HK-2 (cell line): ENCODE data around the gene MYL9.
A peak's percentile ranks its signal among the peaks of the same experiment; 100 is the strongest.

Experiments
- DNase-seq: peaks from one replicate; pipeline ENCODE4 v3.0.0-alpha.2; 2018; ENCODE audit not compliant: unreplicated experiment

Gene MYL9

DNA sequence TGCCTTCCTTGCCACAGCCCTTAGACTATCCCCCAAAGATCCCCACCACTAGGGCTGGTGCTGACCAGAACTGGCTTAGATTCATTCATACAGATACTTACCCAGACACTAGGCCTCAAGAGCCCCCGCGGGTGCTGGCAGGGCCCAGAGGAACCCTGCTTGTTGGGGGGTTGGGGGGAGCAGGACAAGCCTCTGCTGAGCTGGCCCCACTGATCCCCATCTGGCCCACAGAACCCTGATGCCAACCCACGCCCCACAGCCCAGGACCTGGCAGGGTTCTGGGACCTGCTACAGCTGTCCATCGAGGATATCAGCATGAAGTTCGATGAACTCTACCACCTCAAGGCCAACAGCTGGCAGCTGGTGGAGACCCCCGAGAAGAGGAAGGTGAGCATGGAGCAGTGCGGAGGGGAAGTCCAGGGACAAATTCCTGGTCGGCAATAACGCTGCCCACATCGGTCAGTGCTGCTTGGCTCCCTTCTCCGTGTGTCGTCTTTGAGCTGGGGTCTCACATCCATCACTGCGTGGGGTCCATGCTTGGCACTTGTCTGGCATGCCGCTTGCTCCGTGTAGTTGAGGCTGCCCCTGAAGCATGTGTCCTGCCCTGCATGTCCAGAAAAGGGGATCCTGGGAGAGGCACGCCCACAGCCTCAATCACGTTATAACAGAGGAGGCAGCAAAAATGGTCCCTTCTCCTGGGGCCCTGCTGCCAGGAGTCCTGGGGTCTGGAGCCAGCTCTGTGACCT is 15.5 kb upstream of the MYL9 start:
- DNase-seq = no peak

DNA sequence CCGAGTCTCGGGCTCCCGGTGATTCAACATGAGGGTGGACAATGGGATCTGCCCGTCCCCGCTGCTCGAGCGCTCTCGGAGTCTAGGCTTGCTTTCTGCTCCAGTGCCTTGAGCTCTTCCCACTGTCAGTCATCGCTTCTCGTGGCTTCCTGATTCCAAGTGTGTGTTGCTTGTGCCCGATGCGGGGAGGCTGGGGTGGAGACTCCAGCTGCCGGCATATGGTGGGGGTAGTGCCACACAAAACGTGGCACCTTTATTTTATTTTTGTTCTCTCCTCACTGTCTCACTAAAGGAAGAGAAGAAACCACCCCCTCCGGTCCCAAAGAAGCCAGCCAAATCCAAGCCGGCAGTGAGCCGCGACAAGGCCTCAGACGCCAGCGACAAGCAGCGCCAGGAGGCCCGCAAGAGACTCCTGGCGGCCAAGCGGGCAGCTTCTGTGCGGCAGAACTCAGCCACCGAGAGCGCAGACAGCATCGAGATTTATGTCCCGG is 14.8 kb upstream of the MYL9 start:
- DNase-seq = peak; percentile 49

DNA sequence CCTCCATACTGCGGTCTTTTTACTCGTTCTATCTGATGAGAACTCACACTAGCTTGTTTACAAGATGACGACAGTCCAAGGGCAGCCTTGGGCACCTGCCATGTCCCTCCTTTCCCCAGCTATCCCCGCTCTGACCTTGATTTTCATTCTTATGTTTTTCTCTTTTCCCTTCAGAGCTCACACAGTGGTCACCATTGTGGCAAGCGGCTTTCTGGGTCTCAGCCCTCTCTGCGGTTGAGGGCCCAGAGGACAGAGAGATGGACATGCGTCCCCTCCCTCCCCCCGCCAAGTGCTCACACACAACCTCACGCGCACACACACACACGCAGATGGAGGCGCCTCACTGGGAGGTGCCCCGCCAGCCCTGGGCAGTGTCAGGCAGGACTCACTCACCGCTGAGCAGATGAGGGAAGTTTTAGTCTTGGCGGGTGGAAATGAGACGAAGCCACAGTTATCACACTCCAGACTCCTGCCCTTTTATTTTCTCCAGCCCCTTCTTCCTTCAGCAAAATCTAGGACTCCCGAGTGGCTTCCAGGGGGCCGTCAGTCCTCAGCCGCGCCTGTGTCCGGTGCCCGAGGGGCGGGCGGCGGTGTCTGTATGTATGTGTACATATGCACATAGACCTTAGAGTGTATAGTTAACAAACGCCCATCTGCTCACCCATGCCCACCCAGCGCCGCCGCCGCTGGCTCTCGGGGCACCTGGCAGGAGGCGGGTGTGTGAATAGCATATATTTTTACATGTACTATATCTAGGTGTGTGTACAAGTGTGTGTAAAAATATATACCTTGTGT is 13.8 kb upstream of the MYL9 start:
- DNase-seq = no peak

DNA sequence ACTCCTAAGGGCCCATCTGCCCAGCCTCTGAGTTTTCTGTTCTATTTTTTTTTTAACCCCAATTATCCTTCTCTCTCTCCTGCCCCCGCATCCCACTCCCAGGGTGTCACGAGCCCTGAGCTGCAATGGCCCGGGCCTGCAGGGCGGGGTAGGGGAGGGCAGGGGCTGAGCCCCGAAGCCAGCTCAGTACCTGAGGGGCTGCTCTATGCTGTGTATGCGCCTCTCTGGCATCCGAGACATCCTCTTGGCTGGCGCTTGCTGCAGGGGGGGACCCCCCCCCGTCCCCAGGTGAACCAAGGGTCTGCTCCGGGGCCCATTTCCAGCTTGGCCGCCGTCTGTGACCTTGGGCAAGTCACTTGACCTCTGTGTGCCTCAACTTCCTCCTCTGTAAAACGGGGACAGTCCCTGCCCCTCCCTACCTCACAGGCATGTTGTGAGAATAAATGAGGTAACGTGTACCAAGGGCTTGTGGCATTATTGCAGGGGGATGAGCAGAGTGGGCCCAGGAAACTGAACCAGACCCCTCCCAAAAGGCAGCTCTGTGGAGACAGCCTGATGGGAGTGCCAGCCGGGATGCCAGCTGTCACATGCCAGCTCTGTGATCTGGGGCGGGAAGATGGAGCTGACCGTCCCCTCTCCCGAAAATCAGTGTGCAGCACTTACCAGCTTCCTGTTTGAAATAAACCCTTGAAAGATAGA is 13.0 kb upstream of the MYL9 start:
- no peak for DNase-seq

DNA sequence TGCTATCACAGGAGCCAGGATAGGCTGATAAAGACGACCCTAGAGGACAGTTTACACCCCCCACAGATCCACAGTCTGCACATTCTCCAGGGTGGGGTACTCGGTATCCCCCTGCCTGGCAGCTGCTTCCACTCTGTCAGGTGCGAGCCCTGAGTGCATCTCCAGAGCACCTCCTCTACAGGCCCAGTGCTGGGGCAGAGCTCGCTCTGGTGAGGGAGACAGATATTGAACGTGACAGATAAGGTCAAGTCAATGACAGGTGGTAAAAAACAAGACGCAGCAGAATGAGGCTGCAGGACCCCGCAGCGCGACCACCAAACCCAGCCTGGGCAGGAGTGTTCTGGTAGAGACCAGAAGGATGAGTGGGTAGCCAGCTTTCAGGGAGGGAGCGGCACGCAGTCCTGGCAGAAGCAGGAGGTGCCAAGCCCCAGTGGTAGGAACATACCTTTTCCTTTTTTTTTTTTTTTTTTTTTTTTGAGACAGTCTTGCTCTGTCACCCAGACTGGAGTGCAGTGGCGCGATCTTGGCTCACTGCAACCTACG is 12.4 kb upstream of the MYL9 start:
- no peak for DNase-seq

DNA sequence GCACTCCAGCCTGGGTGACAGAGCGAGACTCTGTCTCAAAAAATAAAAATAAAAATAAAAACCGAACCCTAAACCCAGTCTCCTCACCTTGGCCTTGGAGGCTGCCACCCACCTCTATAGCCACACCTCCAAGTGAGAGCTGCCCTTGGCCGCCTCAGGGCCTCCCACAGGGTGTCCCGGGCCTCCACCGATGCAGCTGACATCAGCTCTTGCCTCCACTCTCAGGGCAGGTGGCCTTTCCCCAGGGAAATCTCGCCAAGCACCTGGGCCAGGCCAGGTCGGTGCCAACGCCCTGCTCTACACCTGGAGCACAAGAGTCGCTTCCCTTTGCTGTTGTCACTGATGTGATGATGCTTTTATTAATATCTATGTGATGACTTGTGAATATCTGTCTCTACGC is 8.9 kb upstream of the MYL9 start:
- DNase-seq = no peak

DNA sequence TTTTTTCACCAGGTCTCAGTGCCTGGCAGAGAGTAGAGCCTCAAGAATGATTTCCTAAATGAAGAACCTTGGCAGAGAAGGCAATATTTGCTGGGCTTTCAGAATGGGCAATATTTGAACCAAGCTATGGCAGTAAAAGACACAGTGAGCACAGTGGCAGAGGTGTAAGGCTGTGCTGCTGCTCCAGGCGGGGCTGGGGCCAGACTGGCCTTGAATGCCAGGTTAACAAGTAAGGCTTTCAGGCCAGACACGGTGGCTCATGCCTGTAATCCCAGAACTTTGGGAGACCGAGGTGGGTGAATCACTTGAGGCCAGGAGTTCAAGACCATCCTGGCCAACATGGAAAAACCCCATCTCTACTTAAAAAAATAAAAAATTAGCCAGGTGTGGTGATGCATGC is 8.5 kb upstream of the MYL9 start:
- DNase-seq = no peak

DNA sequence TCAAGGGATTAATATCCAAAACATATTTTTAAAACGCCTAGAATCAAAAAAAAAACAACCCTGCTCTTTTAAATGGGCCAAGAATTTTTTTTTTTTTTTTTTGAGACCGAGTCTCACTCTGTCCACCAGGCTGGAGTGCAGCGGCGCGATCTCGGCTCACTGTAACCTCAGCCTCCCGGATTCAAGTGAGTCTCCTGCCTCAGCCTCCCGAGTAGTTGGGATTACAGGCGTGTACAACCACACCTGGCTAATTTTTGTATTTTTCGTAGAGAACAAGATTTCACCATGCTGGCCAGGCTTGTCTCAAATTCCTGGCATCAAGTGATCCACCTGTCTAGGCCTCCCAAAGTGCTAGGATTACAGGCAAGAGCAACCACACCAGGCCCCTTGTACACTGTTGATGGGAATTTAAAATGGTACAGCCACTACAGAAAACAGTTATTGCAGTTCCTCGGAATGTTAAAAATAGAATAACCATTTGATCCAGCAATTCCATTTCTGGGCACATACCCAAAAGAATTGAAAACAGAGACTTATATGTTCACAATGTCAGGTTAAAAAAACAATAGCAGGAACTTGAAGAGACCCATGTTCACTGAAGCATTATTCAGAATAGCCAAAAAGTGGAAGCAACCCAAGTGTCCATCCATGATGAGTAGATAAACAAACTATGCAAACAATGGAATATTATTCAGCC is 3.1 kb upstream of the MYL9 start:
- no peak for DNase-seq

DNA sequence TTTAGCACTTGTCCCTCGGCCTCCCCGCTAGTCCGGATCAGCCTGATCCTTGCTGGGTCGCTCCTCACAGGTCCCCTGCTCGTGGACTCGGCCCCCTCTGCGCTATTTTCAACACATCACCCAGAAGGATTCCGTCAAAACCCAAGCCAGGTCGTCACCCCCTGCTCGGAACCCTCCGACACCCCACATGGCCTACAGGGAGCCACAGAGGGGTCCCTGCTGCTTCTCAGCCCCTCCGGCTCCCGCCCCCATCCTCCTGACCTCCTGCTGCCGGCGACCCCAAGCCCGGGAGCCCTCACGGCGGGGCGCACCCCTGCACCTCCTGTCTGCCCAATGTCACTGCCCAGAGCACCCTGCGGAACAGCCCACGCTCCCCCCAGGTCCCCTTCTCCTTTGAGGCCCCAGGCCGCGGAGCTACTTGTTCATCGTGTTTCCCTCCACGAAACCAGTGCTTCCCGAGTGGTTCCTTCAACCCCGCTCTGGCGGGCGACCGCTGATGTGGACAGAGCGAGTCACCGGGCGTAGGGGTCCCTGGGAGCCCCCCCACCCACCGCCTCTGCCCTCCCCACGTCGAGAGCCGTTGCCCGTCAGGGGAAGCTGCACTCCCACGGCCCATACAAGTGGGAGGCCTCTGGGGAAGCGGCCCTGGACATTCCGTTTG is 638 bp upstream of the MYL9 start:
- DNase-seq = no peak

DNA sequence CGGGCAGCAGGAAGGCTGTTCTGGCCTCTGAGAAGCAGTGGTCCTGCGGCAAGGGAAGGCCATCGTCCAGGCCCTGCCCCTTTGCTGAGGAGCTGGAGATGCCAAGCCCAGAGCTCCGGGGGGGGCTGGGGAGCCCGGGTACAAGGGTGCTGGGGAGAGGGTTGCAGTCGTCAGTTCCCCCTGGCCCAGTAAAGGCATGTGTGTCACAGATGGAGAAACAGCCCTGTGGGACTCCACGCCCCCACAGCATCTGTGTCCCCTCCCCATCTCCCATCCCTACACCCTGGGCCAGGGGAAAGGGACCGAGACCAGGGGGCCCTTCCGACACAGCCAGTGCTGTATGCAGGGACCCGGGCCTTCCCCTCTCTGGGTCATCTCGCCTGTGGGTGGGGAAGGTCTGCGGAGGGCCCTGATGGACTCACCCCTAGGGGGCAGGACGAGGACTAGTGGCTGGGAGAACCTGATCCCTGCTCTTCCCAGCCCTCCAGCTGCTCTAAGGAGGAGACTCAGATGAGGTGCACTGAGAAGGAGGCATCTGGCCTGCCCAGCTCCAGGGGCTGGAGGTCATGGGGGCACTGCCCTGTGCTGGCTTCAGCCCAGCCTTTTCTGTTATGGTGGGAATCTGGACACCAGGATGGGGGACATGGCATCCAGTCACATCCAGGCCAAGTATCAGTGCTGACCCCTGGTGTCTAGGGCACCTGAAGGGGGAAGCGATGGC is 609 bp downstream of the MYL9 start:
- peak; percentile 72 for DNase-seq

DNA sequence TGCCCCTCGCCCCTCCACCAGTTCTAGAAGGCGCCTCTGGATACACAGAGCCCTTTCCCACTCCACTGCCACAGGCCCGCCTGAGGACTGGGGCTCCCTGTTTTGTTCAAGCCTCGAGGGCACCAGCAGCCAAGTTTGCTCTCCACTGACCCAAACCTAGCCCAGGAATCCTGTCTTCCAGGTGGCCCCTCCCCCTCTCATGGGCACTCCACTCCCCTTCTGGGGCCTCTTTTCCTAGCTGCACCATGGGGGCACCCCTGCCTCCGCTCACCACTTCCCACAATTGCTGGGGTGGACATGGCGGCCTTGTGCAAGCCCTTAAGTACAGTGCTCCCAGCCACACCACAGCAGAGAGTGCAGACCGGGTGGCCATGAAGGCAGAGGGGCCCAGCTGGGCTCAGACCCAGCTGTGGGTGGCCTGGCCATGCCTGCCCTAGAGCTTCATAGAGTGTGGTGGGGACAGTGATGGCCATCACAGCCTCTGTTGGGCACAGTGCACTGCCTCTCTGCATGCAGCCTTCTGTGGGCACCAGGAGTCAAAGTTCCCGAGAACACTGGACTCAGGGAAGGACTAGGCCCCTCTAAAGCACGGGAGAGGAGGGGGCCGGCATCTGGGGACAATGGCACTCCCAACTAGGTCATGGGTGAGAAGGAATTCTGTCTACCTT is 1.3 kb downstream of the MYL9 start:
- DNase-seq = no peak

DNA sequence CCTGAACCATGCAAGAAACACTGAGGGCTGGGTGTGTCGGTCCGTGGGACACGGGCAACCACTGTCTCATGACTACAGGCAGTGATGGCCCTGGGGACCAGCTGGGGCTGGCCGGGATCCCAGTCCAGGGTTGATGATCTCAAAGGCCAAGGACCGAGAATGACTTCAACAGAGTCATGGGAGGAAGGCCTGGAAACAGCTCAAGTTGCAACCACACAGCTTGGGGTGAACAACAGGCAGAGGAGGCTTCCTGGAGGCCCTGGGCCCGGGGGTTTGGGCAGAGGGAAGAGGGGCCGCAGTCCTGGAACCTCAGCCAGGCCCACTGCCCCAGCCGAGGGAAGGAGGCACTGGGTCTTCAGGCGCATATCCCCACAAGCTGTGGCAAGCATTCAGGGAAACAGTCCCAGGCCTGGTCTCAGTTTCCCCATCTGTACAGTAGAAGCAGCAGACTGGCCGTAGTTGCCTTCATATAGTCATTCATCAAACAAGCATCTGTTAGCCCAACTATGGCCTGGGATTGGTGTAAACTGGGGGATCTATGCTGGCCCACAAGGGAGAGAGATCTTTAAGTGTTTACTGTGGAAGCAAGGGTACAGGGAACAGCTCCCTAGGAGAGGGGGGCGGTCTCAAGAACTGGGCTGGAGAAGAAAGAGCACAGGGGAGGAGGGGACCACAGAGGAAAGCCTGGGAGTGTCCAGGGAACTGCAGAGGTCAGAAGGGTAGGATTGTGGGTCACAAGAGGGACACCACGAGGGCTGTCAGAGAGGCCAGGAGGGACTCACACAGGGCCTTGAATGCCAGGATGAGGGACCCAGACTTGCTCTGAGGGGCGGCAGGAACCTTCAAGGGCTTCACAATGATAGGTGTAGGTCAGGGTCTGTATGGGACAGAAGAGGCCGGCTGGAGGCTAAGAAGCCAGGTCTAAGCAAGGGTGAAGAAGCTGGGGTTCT is 2.1 kb downstream of the MYL9 start:
- DNase-seq = peak; percentile 55

DNA sequence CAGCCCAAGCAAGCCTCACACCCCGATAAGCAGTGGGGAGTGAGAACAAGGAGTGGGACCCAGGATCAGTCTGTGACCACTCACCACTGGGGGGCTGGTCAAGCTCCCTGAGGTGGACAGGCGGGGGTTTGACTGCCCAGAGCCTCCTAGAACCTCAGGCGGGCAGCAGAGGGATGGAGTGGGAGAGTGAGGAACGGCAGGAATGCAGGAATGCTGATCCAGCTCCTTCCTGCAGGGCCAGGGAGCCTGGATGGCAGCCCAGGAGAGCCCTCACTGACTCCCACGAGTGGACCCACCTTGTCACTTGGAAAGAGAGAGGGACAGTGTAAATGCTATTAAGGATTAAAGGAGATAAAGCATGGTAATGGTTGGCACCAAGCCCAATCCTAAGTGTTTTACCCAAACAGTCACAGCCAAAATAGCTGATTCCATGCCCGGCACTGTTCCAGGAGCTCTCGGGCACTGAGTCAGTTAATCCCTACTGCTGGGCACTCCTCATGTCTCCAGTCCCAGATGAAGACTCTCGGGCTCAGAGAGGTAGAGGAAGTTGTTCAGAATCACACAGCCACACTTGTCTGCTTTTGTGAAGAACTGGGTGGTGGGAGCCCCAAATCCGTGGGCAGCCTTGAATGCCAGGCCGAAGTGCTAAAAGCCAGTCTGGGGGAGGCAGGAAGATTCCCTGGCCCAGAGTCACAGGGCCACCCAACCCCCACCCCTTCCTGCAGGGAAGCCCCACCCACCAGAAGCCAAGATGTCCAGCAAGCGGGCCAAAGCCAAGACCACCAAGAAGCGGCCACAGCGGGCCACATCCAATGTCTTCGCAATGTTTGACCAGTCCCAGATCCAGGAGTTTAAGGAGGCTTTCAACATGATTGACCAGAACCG is 3.1 kb downstream of the MYL9 start:
- DNase-seq = no peak

DNA sequence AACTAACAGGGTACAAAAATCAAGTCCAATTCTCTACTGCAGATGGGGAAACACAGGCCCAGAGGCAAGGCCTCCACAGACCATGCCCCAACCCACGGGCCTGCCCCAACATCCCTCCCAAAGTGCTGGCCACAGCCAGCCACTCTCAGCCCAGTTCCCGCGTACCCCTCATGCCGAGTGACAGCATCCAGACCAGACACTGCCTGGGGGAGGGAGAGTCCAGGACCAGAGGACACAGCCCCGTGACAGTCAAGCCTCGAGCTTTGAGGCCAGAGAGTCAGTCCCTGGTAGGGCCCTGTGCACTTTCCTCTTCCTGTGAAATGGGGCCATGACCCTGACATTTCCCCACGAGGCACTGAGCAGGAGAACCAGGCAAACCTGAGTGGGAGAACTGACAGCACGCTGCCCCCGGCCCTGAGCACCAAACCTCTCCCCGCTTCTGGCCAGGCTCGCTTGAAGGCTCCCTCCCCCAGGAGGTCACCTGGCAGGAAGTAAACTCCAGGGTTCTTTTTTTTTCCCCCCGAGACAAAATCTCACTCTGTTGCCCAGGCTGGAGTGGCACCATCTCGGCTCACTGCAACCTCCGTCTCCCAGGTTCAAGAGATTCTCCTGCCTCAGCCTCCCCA is 4.9 kb downstream of the MYL9 start:
- DNase-seq = no peak

DNA sequence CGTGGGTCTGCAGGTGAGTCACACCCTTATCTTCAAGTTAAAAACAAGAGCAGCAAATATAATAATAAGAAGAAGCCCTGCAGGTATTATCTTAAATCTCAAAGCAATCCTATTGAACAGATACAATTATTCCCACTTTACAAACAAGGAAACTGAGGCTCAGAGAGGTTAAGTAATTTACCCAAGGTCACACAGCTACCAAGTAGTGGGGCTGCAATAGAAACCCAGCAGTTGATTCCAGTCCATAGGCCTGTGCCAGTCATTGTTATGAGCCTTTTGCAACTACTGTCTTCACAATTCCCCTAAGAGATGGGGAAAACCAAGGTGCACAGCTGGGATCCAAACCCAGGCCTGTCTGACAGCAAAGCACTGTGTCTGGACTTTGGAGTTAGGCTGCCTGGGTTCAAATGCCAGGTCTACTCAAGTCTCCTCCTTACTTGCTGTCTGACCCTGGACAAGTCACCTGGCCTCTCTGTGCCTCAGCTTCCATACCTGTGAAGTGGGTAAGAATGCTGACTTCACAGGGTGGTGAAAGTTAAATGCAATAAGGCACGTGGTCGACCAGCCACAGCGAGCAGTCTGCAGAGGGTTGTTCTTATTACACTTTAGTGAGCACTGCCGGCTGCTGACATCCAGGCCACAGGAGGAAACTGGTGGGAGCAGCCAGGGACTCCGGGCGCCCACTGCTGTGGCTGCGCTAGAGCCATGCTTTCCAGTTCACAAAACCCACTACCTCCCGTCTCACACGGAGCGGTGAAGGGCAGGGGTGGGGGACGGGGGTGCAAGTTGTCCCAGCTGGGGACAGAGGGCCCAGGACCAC is 6.1 kb downstream of the MYL9 start:
- no peak for DNase-seq

DNA sequence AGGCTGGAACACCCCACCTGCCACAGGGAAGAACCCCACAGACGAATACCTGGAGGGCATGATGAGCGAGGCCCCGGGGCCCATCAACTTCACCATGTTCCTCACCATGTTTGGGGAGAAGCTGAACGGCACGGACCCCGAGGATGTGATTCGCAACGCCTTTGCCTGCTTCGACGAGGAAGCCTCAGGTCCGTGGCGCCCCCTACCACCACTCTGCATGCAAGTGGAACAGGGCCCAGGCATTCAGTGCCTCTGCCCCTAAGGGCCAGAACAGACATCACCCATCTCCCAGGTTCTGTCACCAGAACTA is 6.6 kb downstream of the MYL9 start:
- no peak for DNase-seq
